Ovary (tissue), 3 donors: ENCODE results near the gene IL23A.

Experiments
- CTCF ChIP-seq, 3 donors: fragments of 450-650 bp in 2 of 3; fragments of 200-600 bp in 1 of 3; IDR thresholded peaks; one replicate each; pipeline versions ENCODE4 v1.5.1 to v1.8.0; 2016 to 2022; ENCODE audit warnings: antibody characterized with exemption in 3 of 3, mild to moderate bottlenecking in 1 of 3
- EP300 ChIP-seq: sonication (generic); formaldehyde crosslinking; IDR thresholded peaks from one replicate; pipeline ENCODE4 v1.6.1; 2017; ENCODE audit warnings: antibody characterized with exemption
- POLR2A ChIP-seq: fragments of 450-650 bp; IDR thresholded peaks from one replicate; pipeline ENCODE4 v1.6.1; 2017; ENCODE audit warnings: antibody characterized with exemption, mild to moderate bottlenecking, moderate library complexity
- donor health status: DM: no; HTN: no; CAD: no.

GRCh38 chr12:56375598-56376434 lies 37.1 kb downstream of the IL23A start:
- TF ChIP-seq CTCF (IDR thresholded peaks at IDR 0.05) (no peak), POLR2A (no peak), EP300 (no peak)
